Measurements from ENCODE around the gene RIPOR2. TPM values are rescaled to one million over a fixed set of nuclear protein-coding genes. Genes with fewer than 3 reads are reported as not detected.

The RIPOR2 gene
- total RNA-seq, 4 donors from 2014 or later = 8.8 to 27.0 (median 19.0) TPM

DNA sequence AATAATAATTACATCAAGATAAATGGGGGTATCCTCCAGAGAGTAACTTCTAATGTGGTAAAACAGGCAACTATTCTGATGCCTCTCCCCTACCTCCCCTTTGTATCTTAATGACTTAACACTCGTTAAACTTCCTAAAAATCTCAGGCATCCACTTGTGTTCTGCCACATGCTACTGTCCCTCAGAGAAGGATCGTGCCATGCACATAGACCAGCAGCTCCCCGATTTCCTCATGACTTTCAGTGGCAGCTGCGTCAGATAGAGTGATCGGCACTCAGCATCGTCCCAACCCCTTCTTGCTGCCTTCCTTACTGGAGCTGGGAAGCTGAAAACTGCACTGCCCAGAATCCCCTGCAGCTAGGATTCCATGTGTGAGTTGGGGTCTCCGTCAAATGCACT is 32.1 kb downstream of the RIPOR2 start:
- H3K36me3 ChIP-seq = no peaks in the 10 kb centered on the region
- no peak overlapping the region for H3K4me3 ChIP-seq
- H3K9me3 ChIP-seq = peaks cover 0 to 4% (median 0%) of the 10 kb centered on the region in 4 donors
- no peaks in the 10 kb centered on the region for H3K27me3 ChIP-seq
- no peak overlapping the region for H3K27ac ChIP-seq
- H3K4me1 ChIP-seq = peaks cover 0 to 28% (median 4%) of the 10 kb centered on the region in 4 donors
- DNase-seq (ENCODE audit: low spot score in 2 of 2) = no peak
- WGBS, 2 donors = 89 to 94% methylated on average over 7 of the region's 7 CpGs
- no peak for TF ChIP-seq EP300 (IDR thresholded peaks at IDR 0.05)
- no peak for TF ChIP-seq POLR2A (IDR thresholded peaks at IDR 0.05)
- TF ChIP-seq, protein P1, sequence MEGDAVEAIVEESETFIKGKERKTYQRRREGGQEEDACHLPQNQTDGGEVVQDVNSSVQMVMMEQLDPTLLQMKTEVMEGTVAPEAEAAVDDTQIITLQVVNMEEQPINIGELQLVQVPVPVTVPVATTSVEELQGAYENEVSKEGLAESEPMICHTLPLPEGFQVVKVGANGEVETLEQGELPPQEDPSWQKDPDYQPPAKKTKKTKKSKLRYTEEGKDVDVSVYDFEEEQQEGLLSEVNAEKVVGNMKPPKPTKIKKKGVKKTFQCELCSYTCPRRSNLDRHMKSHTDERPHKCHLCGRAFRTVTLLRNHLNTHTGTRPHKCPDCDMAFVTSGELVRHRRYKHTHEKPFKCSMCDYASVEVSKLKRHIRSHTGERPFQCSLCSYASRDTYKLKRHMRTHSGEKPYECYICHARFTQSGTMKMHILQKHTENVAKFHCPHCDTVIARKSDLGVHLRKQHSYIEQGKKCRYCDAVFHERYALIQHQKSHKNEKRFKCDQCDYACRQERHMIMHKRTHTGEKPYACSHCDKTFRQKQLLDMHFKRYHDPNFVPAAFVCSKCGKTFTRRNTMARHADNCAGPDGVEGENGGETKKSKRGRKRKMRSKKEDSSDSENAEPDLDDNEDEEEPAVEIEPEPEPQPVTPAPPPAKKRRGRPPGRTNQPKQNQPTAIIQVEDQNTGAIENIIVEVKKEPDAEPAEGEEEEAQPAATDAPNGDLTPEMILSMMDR (IDR thresholded peaks at IDR 0.05) = no peak

DNA sequence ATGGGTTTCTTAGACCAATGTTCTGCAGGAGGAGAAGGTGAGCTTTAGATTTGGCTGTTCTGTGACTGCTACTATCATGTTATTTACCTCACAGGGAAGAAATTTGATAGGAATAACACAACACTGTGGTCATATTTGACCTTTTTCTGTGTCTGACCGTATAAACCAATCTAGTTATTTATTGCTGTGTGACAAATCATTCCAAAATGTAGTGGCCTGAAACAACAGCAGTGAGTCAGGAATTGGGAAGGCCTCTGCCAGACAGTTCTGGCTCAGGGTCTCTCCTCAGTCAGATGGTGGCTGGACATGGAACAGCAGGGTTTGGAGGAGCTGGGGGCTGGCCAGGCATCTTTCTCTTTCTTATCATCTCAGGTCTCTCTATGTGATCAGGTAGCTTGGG is 33.0 kb downstream of the RIPOR2 start:
- 28 to 43% methylated on average over 1 of the region's 1 CpG for WGBS, 2 donors
- Histone ChIP-seq H3K27me3 (no peaks in the 10 kb centered on the region), H3K4me1 (peaks cover 0 to 19% (median 0%) of the 10 kb centered on the region in 4 donors), H3K9me3 (peaks cover 0 to 4% (median 0%) of the 10 kb centered on the region in 4 donors), H3K36me3 (no peaks in the 10 kb centered on the region), H3K4me3 (no peak overlapping the region), H3K27ac (peak overlapping the region in 1 of 4 donors; percentile 8)
- no peak for DNase-seq (ENCODE audit: low spot score in 2 of 2)
- TF ChIP-seq, protein P1 (IDR thresholded peaks at IDR 0.05) = no peak
- TF ChIP-seq POLR2A (IDR thresholded peaks at IDR 0.05) = no peak
- TF ChIP-seq EP300 (IDR thresholded peaks at IDR 0.05) = no peak

DNA sequence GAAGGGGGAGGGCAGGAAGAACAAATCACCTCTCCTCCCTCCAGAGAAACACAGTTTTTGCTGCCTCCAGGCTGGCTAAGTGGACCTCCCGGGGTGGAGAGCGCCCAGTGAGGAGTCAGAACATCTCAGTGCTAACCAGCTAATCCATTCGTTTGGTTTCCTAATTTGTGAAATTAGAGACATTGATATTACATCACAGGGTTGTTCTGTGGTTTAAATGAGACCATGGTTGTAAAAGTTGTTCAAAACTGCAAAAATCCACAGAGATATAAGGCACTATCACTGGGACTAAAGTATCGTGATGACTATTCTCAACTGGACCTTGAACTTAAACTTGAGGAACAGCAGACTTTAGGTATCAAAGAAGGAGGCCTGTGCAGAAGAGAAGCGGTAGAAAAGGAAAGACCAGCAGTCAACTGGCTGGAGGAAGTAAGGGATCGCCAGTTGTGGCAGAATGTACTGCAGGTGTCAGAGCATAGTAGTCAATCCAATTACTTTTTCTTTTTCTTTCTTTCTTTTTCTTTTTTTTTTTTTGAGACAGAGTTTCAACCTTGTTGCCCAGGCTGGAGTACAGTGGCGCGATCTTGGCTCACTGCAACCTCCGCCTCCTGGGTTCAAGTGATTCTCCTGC is 33.9 kb downstream of the RIPOR2 start:
- 79 to 88% methylated on average over 9 of the region's 9 CpGs for WGBS, 2 donors
- Histone ChIP-seq H3K9me3 (peaks cover 0 to 4% (median 0%) of the 10 kb centered on the region in 4 donors), H3K4me1 (peaks cover 0 to 18% (median 0%) of the 10 kb centered on the region in 4 donors), H3K27me3 (no peaks in the 10 kb centered on the region), H3K4me3 (no peak overlapping the region), H3K27ac (peak overlapping the region in 2 of 4 donors; percentile 67 to 71), H3K36me3 (no peaks in the 10 kb centered on the region)
- DNase-seq (ENCODE audit: low spot score in 2 of 2) = no peak
- TF ChIP-seq EP300 (IDR thresholded peaks at IDR 0.05) = no peak
- TF ChIP-seq, protein P1 (IDR thresholded peaks at IDR 0.05) = no peak
- no peak for TF ChIP-seq POLR2A (IDR thresholded peaks at IDR 0.05)

DNA sequence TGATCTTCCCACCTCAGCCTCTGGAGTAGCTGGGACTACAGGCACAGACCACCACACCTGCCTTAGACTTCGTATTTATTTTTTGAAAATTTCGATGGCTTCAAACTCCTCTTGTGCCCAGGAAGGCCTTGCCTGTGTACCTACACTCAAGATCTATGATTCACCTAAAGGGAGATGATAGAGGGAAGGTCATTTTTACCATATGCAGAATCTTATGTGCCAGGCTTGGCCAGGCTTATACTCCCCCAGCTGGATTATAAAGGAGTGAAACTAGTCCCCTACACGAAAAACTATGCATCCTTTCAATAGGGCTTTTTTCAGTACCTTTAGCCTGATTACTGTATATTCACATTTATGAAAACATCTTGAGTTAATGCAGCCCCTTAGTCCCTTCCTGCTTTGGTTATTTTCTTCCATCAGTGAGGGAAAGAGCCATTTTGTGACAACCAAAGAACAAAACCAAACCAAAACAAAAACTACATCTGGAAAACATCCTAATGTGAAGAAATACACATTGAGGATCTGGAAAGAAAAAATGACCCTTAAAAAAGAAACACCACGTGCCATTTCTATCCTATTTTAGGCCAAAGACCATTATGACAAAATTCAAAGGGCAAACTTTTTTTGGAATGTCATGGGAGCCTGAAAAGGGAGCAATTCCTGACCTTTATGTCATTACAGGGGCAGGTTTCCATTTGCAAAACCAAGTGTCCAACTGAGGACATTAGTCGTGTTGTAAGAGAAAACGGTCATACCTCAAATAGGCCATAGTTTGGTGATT is 34.7 kb downstream of the RIPOR2 start:
- Histone ChIP-seq H3K27me3 (no peaks in the 10 kb centered on the region), H3K4me3 (no peak overlapping the region), H3K9me3 (peaks cover 0 to 4% (median 0%) of the 10 kb centered on the region in 4 donors), H3K27ac (peak overlapping the region in 2 of 4 donors; percentile 67 to 71), H3K4me1 (peaks cover 0 to 18% (median 0%) of the 10 kb centered on the region in 4 donors), H3K36me3 (no peaks in the 10 kb centered on the region)
- DNase-seq (ENCODE audit: low spot score in 2 of 2) = no peak
- TF ChIP-seq EP300 (IDR thresholded peaks at IDR 0.05) = peak; percentile 15 to 46
- TF ChIP-seq, protein P1 (IDR thresholded peaks at IDR 0.05) = no peak
- 58 to 61% methylated on average over 6 of the region's 6 CpGs for WGBS, 2 donors

DNA sequence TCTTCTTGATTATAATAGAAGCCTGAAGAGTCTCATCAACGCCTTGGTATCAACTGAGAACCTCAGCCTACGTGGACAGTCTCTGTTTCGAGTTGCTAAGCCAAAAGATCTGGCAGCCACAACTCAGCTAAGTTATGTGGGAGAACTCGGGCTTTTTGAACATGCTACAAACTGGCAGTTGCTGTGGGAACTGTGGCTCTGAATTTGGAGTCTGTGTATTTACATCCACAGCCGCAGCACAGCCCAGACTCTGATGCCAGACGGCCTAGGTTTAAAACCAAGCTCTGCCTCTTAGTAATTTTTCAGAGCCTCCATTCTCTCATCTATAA is 35.8 kb downstream of the RIPOR2 start:
- Histone ChIP-seq H3K4me1 (peaks cover 0 to 18% (median 0%) of the 10 kb centered on the region in 4 donors), H3K4me3 (no peak overlapping the region), H3K9me3 (peaks cover 0 to 4% (median 0%) of the 10 kb centered on the region in 4 donors), H3K27me3 (no peaks in the 10 kb centered on the region), H3K36me3 (no peaks in the 10 kb centered on the region), H3K27ac (peak overlapping the region in 2 of 4 donors; percentile 26 to 71)
- DNase-seq (ENCODE audit: low spot score in 2 of 2) = no peak
- TF ChIP-seq, protein P1 (IDR thresholded peaks at IDR 0.05) = no peak
- no peak for TF ChIP-seq POLR2A (IDR thresholded peaks at IDR 0.05)
- TF ChIP-seq EP300 (IDR thresholded peaks at IDR 0.05) = no peak
- 41 to 55% methylated on average over 6 of the region's 6 CpGs for WGBS, 2 donors

All from tibial nerve (tissue), 4 donors.